HG02642 (cell line): ENCODE data around the gene PLBD2.

Experiments used
- ATAC-seq: cut with Tn5 transposase; IDR thresholded peaks from one replicate; pipeline ENCODE4 v1.9.1; 2021; ENCODE audit warnings: mild to moderate bottlenecking; ENCODE audit not compliant: unreplicated experiment, poor library complexity

Gene PLBD2

DNA sequence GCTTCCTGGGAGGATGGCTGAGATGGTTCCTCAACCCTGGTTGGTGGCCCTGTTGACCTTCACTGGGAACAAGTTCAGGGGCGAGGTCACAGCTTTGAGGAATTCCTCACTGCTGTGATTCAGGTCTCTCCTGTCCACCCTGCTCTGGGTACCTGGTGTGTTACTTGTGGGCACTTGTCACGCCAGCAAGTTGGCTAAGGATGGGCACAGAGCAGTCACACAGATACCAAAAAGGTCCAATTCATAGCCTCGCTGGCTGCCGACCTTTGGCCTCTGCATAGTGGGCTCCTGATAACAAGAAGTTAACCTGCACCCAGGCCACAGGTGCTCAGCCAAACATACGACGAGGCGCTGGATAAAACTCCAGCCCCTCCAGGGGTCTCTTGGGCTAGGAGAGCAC, 34.1 kb downstream of the PLBD2 start:
- ATAC-seq: no peak

GRCh38 chr12:113392988-113393579, 34.7 kb downstream of the PLBD2 start:
- ATAC-seq: no peak

- ATAC-seq: no peak
Measured at GRCh38 chr12:113393749-113394148, 35.4 kb downstream of the PLBD2 start.

DNA sequence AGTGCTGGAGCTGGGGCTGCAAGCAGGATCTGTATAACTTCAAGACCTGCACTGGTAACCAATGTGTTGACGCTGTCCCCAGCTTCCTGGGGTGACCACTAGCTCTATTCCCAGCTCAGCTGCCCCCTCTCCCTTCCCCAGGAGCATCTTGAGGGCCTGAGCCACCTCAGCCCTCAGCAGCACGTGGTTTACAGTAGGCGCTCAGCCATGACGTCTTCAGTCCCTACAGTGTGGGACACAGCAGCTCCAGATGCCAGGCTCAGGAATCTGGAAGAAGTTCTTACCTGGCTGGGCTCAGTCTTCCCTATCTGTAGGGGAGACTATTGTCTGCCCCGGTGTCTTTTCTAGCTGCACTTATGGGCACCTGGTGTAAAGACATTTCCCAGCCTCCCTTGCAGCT, 36.7 kb downstream of the PLBD2 start:
- ATAC-seq: no peak

GRCh38 chr12:113396200-113396599, 37.8 kb downstream of the PLBD2 start:
- ATAC-seq: no peak

DNA sequence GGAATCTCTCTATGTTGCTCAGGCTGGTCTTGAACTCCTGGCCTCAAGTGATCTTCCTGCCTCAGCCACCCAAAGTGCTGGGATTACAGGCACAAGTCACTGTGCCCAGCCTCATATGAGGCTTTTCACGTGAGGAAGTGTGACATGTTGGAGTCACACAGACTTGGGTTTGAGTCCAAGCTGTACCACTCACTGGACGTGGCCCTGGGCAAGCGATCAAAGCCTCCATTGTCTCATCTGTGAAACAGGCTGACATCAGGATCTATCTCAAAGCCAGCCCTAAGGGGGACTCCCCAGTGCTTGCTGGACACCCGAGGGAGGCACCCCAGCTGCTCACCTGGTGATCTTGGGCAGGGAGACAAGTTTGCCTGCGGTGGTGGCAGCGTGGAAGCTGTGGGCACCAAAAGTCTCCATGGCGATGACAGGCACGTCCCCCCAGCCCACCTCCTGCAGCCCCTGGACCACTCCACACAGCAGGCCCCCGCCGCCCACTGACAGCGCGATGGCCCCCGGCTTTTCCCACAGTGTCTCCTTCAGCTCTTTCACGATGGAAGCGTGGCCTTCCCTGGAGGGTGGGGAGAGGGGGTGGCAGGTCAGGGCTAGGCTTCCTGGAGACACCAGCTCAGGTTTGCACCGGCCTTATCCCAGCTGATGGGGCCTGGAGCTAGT, 38.6 kb downstream of the PLBD2 start:
- ATAC-seq: no peak

DNA sequence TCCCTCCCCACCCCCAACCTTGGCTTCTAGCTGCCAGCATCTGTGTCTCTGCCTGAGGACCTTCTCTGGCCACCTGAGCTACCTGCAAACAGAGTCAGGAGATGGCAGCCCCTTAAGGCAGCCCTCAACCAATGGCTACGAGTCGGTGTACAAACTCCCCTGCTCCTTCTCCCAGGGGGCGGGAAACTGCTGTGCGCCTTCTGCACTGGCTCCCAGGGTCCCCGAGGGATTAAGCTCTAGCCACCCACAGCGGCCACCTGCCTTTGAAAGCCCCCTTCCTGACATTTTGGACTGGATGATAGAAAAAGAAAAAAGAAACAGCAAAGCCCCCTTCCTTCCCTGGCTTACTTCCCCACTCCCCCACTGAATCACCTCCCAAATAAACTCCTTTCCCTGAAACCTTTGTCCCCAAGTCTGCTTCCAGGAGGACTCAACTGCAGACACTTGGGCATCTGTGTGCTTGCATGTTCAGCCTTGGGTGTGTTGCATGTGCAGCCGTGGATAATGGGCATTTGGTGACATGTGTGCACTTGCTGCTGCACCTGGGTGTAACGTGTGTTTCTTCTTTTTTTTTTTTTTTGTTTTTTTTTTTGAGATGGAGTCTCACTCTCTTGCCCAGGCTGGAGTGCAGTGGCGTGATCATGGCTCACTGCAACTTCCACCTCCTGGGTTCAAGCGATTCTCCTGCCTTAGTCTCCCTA, 39.3 kb downstream of the PLBD2 start:
- no peak for ATAC-seq

DNA sequence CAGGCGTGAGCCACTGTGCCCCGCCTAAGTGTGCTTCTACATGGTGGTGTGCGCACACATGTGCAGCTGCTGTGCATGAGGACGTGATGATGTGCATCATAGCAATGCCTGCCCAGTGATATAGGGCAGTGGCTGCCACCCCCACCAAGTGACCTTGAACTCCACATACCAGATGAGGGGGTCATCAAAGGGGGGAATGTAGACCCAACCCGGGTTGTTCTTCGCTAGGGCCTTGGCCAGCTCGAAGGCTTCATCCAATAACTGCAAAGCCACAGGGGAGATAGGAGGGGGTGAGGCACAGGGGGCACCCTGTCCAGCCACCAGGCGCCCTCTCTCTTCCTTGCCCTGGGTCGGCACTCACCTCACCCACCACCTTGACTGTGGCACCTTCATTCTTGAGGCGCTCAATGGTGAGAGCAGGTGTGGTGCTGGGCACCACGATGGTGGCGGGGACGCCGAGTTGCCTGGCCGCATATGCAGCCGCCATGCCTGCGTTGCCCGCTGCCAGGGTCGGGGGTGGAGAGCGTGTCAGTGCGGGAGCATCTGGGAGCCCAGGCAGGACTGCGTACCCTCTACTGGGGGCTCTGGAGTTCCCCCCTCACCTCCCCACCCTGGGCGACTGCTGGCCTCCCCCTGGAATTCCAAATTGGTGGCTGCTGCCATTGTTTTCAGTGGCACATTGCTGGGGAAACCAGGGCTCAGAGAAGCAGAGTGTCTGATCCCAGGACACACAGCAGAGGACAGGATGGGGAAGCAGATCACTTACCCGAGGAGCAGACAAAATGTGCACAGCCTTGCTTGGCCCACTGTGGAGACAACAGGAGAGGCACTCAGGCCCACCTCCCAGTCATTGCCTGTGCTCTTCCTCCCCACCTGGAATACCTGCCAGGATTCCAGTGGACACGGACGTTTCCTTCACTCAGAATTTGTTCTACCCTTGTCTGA, 40.2 kb downstream of the PLBD2 start:
- no peak for ATAC-seq

- no peak for ATAC-seq
Measured at GRCh38 chr12:113399490-113399889, 41.1 kb downstream of the PLBD2 start.

GRCh38 chr12:113400362-113400761, 42.0 kb downstream of the PLBD2 start:
- ATAC-seq: no peak

- ATAC-seq: no peak
Measured at GRCh38 chr12:113401066-113402000, 42.9 kb downstream of the PLBD2 start.

DNA sequence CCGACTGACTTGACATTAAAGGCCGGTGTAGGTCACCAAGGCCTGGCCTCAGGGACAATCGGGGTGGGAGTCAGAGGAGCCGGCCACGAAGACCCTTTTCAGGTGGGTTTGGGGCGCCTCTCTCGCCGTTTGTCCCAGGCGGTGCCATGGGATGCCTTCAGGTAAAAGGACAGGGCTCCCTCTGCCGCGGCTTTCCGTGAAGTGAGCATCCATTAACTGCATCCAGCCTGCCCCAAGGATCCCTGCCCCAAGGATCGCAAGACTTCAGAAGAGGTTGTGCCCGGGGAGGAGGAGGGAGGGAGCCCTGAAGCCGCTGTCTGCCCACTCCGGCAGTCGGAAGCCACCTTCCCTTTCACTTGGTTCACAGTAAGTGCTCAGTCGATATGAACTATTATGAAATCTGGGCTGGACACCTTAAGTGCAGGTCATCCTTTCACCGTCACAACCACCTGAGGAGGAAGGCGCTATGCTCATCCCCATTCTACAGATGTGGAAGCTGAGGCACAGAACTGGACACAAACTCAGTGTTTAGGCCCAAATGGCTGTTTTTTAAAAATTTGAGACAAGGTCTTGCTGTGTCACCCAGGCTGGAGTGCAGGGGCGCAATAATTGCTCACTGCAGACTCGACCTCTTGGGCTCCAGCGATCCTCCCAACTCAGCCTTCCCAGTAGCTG, 44.3 kb downstream of the PLBD2 start:
- ATAC-seq: no peak

DNA sequence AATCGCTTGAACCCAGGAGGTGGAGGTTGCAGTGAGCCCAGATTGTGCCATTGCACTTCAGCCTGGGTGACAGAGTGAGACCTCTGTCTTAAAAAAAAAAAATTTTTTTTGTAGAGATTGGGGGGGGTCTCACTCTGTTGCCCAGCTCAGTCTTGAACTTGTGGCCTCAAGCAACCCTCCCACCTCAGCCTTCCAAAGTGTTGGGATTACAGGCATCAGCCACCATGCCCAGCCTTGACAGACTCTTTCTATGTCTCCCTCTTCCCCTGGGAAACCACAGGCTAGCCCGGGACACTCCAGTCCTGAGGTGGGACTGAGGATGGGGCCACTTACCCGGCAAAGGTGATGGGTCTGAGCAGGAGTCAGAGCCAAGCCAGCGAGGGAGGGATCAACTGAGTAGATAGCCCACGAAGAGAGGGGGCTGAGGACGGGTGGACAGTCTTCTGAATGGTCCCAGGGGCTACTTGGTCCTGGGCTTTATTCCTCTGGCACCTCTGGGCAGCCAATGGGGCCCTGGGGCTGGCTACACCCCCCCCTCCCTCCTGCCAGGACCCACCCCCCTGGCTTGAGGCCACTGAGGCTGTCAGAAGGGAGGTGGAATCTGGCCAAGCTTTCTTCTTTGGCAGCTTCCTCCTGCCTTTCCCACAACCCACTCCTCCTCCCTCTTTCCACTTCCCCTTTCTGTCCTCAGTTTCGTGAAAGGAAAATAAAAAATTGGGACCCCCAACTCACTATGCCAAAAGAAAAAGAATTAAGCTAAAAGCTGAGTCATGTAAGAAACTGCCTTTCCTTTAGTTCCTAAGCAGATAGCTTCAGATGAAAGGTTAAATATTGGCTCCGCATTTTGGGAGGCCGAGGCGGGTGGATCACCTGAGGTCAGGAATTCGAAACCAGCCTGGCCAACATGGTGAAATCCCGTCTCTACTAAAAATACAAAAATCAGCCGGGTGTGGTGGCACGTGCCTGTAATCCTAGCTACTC, 45.3 kb downstream of the PLBD2 start, which contains the start of gene SDS:
TSS of gene SDS (minus strand) at position 453 of the 981 bp plus-strand sequence. CDS start 4,179 bp downstream, outside the sequence.
- ATAC-seq: no peak

DNA sequence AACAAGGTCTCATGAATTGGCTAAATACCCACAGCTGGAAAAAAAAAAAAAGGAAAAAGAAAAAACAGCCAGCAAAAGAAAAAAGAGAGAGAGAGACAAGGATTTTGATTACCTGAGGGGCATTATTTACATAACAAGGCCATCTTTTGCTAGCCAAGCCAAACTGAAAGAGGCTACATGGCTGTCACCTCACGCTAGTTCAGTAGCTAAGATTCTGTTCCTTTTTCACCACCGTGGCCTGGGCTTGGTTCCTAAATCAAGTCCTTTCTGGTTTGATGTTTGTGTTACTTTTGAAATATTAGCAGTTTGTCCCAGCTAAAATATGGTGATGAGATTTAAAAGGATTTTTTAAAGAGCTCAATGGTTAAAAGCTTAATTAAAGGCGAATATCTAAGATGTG, 47.3 kb downstream of the PLBD2 start:
- ATAC-seq: no peak

DNA sequence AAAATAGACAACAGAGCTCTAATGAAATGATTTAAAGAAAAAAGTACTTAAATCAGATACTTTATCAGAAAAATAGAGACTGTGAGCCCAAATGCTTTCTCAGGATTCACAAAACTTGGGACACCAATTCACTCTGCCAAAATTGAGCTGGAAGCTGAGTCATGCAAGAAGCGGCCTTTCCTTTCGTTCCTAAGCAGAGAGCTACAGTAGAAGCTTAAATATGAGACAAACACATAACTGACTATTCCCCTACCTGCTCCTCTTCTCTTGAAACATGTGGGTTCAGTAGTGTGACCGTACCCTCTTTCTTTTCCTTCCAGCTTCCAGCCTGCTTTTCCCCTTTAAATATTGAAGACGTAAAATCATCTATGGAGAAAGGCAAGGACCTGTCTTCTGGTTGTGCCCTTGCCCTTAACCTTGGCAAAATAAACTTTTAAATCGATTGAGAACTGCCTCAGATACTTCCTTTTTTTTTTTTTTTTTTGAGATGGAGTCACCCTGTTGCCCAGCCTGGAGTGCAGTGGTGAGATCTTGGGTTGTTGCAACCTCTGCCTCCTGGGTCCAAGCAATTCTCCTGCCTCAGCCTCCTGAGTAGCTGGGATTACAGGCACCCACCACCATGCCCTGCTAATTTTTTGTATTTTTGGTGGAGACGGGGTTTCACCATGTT, 49.7 kb downstream of the PLBD2 start:
- ATAC-seq: no peak

- ATAC-seq: no peak
Measured at GRCh38 chr12:113408756-113409298, 50.4 kb downstream of the PLBD2 start.
